WTC11 (cell line): ENCODE measurements around the gene HRNR.

Experiments
- GABPB1 ChIP-seq: sonication (generic); formaldehyde crosslinking; IDR thresholded peaks from 2 replicates; pipeline ENCODE4 v1.8.1; 2023; ENCODE audit warnings: mild to moderate bottlenecking, missing genetic modification reagents
- JUN ChIP-seq: sonication (generic); formaldehyde crosslinking; IDR thresholded peaks from 2 replicates; pipeline ENCODE4 v1.8.0; 2023; ENCODE audit warnings: mild to moderate bottlenecking, missing genetic modification reagents
- MYBL2 ChIP-seq: sonication (generic); formaldehyde crosslinking; IDR thresholded peaks from 2 replicates; pipeline ENCODE4 v1.8.1; 2023; ENCODE audit warnings: mild to moderate bottlenecking, moderate library complexity, missing genetic modification reagents
- NR3C1 ChIP-seq: sonication (generic); formaldehyde crosslinking; conservative IDR thresholded peaks from 2 replicates; pipeline ENCODE4 v1.8.1; 2023; ENCODE audit warnings: low read depth, mild to moderate bottlenecking, missing genetic modification reagents
- SMAD3 ChIP-seq: sonication (generic); formaldehyde crosslinking; IDR thresholded peaks from 2 replicates; pipeline ENCODE4 v1.8.0; 2022; ENCODE audit warnings: missing genetic modification reagents, mild to moderate bottlenecking, borderline replicate concordance
- ZNF232 ChIP-seq: sonication (generic); formaldehyde crosslinking; IDR thresholded peaks from 2 replicates; pipeline ENCODE4 v1.8.0; 2022; ENCODE audit warnings: mild to moderate bottlenecking, missing genetic modification reagents
- TF ChIP-seq, protein P1 (sequence below): sonication (generic); formaldehyde crosslinking; IDR thresholded peaks from 2 replicates; pipeline ENCODE4 v1.8.0; 2022; ENCODE audit warnings: mild to moderate bottlenecking, missing genetic modification reagents
- TF ChIP-seq, protein P2 (sequence below): sonication (generic); formaldehyde crosslinking; IDR thresholded peaks from 2 replicates; pipeline ENCODE4 v1.8.1; 2023; ENCODE audit warnings: mild to moderate bottlenecking, missing genetic modification reagents
- TF ChIP-seq, protein P3 (sequence below): fragments of 200-600 bp; IDR thresholded peaks from 2 replicates; pipeline ENCODE4 v1.8.0; 2022; ENCODE audit warnings: antibody characterized with exemption
- TF ChIP-seq, protein P4 (sequence below): sonication (generic); formaldehyde crosslinking; conservative IDR thresholded peaks from 2 replicates; pipeline ENCODE4 v1.8.1; 2023; ENCODE audit warnings: mild to moderate bottlenecking, low read depth, missing genetic modification reagents, moderate library complexity
- TF ChIP-seq, protein P5 (sequence below): sonication (generic); formaldehyde crosslinking; IDR thresholded peaks from 2 replicates; pipeline ENCODE4 v1.8.0; 2022; ENCODE audit warnings: mild to moderate bottlenecking, missing genetic modification reagents
- TF ChIP-seq, protein P6 (sequence below): sonication (generic); formaldehyde crosslinking; IDR thresholded peaks from 2 replicates; pipeline ENCODE4 v1.8.1; 2022; ENCODE audit warnings: mild to moderate bottlenecking, missing genetic modification reagents, moderate library complexity, borderline replicate concordance
- TF ChIP-seq, protein P7 (sequence below): sonication (generic); formaldehyde crosslinking; IDR thresholded peaks from 2 replicates; pipeline ENCODE4 v1.8.1; 2023; ENCODE audit warnings: mild to moderate bottlenecking, missing genetic modification reagents
- TF ChIP-seq, protein P8 (sequence below): sonication (generic); formaldehyde crosslinking; IDR thresholded peaks from 2 replicates; pipeline ENCODE4 v1.8.0; 2023; ENCODE audit warnings: missing genetic modification reagents, mild to moderate bottlenecking, borderline replicate concordance

DNA sequence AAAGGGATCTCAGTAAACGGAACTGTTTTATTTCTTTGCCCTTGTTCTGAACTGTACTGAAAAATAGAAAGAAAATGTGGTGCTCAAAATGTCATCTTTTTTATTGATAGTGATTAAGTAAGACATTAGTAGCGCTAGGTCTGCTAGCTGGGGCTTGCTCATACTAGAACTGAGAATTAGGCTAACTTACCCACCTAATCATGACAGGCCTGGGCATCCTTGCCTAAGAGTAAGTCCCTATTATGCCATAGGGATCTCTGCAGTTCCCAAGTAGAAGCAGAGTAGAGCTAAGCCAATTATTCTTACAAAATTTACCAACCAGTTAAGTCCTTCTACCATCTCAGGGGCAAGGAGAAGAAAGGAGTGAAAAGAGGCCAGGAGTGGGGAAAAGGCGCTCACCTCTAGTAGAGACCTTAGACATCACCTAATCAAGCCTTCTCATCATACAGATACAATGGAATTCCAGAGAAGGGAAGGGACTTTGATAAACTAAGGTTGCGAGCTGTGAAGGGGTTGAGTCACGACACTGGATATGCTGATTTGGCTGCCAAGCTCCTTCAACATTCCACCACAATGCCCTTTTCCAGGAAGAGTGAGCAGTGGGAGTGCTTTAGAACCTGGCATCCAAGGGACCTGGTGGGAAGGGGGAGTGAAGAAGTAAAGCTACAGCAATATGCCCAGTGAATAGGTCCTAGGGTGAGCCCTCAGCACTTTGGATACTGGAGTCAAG is 37.3 kb downstream of the HRNR start:
- TF ChIP-seq SMAD3 (CRISPR knock-in tag) (no peak), JUN (CRISPR knock-in tag) (no peak), MYBL2 (CRISPR knock-in tag) (no peak), ZNF232 (CRISPR knock-in tag) (no peak), NR3C1 (no peak), GABPB1 (no peak)
- TF ChIP-seq, protein P1, sequence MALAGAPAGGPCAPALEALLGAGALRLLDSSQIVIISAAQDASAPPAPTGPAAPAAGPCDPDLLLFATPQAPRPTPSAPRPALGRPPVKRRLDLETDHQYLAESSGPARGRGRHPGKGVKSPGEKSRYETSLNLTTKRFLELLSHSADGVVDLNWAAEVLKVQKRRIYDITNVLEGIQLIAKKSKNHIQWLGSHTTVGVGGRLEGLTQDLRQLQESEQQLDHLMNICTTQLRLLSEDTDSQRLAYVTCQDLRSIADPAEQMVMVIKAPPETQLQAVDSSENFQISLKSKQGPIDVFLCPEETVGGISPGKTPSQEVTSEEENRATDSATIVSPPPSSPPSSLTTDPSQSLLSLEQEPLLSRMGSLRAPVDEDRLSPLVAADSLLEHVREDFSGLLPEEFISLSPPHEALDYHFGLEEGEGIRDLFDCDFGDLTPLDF (CRISPR knock-in tag), result no peak
- TF ChIP-seq, protein P2, sequence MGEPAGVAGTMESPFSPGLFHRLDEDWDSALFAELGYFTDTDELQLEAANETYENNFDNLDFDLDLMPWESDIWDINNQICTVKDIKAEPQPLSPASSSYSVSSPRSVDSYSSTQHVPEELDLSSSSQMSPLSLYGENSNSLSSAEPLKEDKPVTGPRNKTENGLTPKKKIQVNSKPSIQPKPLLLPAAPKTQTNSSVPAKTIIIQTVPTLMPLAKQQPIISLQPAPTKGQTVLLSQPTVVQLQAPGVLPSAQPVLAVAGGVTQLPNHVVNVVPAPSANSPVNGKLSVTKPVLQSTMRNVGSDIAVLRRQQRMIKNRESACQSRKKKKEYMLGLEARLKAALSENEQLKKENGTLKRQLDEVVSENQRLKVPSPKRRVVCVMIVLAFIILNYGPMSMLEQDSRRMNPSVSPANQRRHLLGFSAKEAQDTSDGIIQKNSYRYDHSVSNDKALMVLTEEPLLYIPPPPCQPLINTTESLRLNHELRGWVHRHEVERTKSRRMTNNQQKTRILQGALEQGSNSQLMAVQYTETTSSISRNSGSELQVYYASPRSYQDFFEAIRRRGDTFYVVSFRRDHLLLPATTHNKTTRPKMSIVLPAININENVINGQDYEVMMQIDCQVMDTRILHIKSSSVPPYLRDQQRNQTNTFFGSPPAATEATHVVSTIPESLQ (CRISPR knock-in tag), result no peak
- TF ChIP-seq, protein P3, sequence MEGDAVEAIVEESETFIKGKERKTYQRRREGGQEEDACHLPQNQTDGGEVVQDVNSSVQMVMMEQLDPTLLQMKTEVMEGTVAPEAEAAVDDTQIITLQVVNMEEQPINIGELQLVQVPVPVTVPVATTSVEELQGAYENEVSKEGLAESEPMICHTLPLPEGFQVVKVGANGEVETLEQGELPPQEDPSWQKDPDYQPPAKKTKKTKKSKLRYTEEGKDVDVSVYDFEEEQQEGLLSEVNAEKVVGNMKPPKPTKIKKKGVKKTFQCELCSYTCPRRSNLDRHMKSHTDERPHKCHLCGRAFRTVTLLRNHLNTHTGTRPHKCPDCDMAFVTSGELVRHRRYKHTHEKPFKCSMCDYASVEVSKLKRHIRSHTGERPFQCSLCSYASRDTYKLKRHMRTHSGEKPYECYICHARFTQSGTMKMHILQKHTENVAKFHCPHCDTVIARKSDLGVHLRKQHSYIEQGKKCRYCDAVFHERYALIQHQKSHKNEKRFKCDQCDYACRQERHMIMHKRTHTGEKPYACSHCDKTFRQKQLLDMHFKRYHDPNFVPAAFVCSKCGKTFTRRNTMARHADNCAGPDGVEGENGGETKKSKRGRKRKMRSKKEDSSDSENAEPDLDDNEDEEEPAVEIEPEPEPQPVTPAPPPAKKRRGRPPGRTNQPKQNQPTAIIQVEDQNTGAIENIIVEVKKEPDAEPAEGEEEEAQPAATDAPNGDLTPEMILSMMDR, result no peak
- TF ChIP-seq, protein P4, sequence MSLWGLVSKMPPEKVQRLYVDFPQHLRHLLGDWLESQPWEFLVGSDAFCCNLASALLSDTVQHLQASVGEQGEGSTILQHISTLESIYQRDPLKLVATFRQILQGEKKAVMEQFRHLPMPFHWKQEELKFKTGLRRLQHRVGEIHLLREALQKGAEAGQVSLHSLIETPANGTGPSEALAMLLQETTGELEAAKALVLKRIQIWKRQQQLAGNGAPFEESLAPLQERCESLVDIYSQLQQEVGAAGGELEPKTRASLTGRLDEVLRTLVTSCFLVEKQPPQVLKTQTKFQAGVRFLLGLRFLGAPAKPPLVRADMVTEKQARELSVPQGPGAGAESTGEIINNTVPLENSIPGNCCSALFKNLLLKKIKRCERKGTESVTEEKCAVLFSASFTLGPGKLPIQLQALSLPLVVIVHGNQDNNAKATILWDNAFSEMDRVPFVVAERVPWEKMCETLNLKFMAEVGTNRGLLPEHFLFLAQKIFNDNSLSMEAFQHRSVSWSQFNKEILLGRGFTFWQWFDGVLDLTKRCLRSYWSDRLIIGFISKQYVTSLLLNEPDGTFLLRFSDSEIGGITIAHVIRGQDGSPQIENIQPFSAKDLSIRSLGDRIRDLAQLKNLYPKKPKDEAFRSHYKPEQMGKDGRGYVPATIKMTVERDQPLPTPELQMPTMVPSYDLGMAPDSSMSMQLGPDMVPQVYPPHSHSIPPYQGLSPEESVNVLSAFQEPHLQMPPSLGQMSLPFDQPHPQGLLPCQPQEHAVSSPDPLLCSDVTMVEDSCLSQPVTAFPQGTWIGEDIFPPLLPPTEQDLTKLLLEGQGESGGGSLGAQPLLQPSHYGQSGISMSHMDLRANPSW (CRISPR knock-in tag), result no peak
- TF ChIP-seq, protein P5, sequence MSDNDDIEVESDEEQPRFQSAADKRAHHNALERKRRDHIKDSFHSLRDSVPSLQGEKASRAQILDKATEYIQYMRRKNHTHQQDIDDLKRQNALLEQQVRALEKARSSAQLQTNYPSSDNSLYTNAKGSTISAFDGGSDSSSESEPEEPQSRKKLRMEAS, result no peak
- TF ChIP-seq, protein P6, sequence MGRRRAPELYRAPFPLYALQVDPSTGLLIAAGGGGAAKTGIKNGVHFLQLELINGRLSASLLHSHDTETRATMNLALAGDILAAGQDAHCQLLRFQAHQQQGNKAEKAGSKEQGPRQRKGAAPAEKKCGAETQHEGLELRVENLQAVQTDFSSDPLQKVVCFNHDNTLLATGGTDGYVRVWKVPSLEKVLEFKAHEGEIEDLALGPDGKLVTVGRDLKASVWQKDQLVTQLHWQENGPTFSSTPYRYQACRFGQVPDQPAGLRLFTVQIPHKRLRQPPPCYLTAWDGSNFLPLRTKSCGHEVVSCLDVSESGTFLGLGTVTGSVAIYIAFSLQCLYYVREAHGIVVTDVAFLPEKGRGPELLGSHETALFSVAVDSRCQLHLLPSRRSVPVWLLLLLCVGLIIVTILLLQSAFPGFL (CRISPR knock-in tag), result no peak
- TF ChIP-seq, protein P7, sequence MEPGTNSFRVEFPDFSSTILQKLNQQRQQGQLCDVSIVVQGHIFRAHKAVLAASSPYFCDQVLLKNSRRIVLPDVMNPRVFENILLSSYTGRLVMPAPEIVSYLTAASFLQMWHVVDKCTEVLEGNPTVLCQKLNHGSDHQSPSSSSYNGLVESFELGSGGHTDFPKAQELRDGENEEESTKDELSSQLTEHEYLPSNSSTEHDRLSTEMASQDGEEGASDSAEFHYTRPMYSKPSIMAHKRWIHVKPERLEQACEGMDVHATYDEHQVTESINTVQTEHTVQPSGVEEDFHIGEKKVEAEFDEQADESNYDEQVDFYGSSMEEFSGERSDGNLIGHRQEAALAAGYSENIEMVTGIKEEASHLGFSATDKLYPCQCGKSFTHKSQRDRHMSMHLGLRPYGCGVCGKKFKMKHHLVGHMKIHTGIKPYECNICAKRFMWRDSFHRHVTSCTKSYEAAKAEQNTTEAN (CRISPR knock-in tag), result no peak
- TF ChIP-seq, protein P8, sequence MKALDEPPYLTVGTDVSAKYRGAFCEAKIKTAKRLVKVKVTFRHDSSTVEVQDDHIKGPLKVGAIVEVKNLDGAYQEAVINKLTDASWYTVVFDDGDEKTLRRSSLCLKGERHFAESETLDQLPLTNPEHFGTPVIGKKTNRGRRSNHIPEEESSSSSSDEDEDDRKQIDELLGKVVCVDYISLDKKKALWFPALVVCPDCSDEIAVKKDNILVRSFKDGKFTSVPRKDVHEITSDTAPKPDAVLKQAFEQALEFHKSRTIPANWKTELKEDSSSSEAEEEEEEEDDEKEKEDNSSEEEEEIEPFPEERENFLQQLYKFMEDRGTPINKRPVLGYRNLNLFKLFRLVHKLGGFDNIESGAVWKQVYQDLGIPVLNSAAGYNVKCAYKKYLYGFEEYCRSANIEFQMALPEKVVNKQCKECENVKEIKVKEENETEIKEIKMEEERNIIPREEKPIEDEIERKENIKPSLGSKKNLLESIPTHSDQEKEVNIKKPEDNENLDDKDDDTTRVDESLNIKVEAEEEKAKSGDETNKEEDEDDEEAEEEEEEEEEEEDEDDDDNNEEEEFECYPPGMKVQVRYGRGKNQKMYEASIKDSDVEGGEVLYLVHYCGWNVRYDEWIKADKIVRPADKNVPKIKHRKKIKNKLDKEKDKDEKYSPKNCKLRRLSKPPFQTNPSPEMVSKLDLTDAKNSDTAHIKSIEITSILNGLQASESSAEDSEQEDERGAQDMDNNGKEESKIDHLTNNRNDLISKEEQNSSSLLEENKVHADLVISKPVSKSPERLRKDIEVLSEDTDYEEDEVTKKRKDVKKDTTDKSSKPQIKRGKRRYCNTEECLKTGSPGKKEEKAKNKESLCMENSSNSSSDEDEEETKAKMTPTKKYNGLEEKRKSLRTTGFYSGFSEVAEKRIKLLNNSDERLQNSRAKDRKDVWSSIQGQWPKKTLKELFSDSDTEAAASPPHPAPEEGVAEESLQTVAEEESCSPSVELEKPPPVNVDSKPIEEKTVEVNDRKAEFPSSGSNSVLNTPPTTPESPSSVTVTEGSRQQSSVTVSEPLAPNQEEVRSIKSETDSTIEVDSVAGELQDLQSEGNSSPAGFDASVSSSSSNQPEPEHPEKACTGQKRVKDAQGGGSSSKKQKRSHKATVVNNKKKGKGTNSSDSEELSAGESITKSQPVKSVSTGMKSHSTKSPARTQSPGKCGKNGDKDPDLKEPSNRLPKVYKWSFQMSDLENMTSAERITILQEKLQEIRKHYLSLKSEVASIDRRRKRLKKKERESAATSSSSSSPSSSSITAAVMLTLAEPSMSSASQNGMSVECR (CRISPR knock-in tag), result no peak
